ENCODE data around the gene PPP3R2. TPM values are rescaled to one million over a fixed set of nuclear protein-coding genes. Genes with fewer than 3 reads are reported as not detected.
"Not testable (repeated sequence)": the region's sequence is repeated elsewhere in the genome, so short reads cannot be mapped to it uniquely, and the experiment has no call there.

The PPP3R2 gene
- total RNA-seq, 2 donors from 2014 or later, result not detected

DNA sequence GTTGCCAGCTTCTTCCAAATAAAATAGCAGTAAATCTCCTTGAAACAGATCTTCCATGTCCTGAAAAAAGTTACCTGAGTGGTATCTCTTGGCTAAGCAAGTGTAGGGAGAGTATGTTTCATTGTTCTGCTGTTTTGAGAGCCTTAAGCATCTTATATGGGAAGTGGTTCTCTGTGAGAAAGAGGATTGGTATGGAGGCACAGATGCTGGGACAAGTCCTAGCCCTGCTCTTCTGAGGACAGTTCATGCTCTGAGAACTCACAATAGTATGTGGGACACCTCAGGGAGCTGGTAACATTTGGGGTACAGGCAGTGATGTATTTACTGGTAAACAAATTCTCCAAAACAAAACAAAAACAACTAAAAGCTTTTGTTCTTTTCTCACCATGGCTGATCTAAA lies 2.0 kb downstream of the PPP3R2 start:
- Histone ChIP-seq H3K4me3 (ENCODE audit: low read length) (no peak overlapping the region), H3K27me3 (ENCODE audit: control insufficient read depth, insufficient read depth, low read length, poor library complexity, severe bottlenecking) (no peaks in the 10 kb centered on the region), H3K36me3 (ENCODE audit: control insufficient read depth, insufficient read depth, low read length) (no peaks in the 10 kb centered on the region), H3K4me1 (ENCODE audit: control insufficient read depth, insufficient read depth, low read length) (no peaks in the 10 kb centered on the region), H3K9ac (ENCODE audit: extremely low read depth, low read length, poor library complexity, severe bottlenecking) (no peak overlapping the region), H3K27ac (ENCODE audit: low read depth, low read length) (no peak overlapping the region), H3K9me3 (ENCODE audit: control insufficient read depth, low read length) (no peaks in the 10 kb centered on the region)
- Mint-ChIP-seq H3K27ac (no peak overlapping the region), H3K4me1 (no peaks in the 10 kb centered on the region), H3K9me3 (no peaks in the 10 kb centered on the region), H3K27me3 (ENCODE audit: insufficient read depth) (peaks cover 6% of the 10 kb centered on the region), H3K36me3 (ENCODE audit: low read depth) (no peaks in the 10 kb centered on the region), H3K4me3 (no peak overlapping the region)
- DNase-seq, result no peak
- TF ChIP-seq, protein P1, sequence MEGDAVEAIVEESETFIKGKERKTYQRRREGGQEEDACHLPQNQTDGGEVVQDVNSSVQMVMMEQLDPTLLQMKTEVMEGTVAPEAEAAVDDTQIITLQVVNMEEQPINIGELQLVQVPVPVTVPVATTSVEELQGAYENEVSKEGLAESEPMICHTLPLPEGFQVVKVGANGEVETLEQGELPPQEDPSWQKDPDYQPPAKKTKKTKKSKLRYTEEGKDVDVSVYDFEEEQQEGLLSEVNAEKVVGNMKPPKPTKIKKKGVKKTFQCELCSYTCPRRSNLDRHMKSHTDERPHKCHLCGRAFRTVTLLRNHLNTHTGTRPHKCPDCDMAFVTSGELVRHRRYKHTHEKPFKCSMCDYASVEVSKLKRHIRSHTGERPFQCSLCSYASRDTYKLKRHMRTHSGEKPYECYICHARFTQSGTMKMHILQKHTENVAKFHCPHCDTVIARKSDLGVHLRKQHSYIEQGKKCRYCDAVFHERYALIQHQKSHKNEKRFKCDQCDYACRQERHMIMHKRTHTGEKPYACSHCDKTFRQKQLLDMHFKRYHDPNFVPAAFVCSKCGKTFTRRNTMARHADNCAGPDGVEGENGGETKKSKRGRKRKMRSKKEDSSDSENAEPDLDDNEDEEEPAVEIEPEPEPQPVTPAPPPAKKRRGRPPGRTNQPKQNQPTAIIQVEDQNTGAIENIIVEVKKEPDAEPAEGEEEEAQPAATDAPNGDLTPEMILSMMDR (conservative IDR thresholded peaks at IDR 0.05), result no peak

DNA sequence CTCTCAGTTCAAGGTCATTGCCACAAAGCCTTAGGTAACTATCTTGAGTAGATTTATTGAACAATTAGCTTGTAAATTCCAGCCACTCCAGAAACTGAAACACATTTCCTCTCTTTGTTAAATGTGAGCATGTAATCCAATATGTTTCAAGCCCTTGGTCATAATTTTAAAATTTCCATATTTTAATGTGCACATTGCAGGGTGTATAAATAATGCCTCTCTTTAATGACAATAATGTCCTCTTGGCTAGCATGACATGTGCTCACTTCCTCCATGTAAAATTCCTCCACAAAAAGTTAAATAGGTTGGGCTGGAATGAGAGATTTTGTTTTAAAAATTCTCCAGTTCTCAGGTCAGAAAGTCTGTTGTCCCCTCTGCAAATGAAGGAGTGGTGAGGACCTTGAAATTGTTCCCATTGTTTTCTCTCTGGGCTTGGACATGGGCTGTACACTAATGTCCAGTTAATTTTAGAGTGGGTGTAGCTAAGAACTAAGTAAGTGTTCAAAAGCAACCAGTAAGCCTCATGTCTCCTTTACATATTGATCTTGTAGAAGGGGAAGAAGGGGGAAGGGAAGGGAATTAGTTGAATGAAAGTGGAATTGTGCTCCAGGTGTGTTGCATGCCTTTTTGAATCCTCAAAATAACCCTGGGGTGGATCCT lies 2.9 kb downstream of the PPP3R2 start:
- no peak overlapping the region for H3K9ac ChIP-seq (ENCODE audit: extremely low read depth, low read length, poor library complexity, severe bottlenecking)
- H3K9me3 ChIP-seq (ENCODE audit: control insufficient read depth, low read length), result no peaks in the 10 kb centered on the region
- Mint-ChIP-seq H3K27me3 (ENCODE audit: insufficient read depth) (peaks cover 6% of the 10 kb centered on the region), H3K4me3 (no peak overlapping the region), H3K36me3 (ENCODE audit: low read depth) (no peaks in the 10 kb centered on the region), H3K4me1 (no peaks in the 10 kb centered on the region), H3K27ac (no peak overlapping the region), H3K9me3 (no peaks in the 10 kb centered on the region)
- TF ChIP-seq, protein P1 (conservative IDR thresholded peaks at IDR 0.05), result no peak
- no peaks in the 10 kb centered on the region for H3K4me1 ChIP-seq (ENCODE audit: control insufficient read depth, insufficient read depth, low read length)
- H3K4me3 ChIP-seq (ENCODE audit: low read length), result no peak overlapping the region
- H3K27me3 ChIP-seq (ENCODE audit: control insufficient read depth, insufficient read depth, low read length, poor library complexity, severe bottlenecking), result no peaks in the 10 kb centered on the region
- no peak for DNase-seq
- H3K27ac ChIP-seq (ENCODE audit: low read depth, low read length), result no peak overlapping the region
- no peaks in the 10 kb centered on the region for H3K36me3 ChIP-seq (ENCODE audit: control insufficient read depth, insufficient read depth, low read length)

DNA sequence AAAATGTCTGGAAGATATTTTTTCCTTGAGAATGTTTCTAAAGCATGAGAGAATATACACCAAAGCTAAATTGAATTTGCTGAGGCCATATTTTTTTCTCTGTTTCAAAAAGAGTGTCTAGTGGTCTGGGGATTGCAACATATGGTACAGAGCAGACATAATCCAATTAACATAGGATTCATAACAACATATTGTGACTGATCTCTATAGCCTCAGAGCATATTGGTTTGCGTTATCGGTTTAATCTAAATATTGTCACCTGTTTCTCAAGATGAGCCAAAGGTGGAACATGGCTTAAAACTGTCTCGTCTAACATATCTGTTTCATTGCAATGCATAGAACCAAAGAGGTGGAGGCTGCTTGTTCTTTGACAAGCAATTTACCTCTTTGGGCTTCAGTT lies 3.9 kb downstream of the PPP3R2 start:
- 97 to 100% methylated on average over 3 of the region's 3 CpGs for WGBS, 2 experiments (ENCODE audit: insufficient coverage in 1 of 2, insufficient read length in 1 of 2)
- no peak overlapping the region for H3K9ac ChIP-seq (ENCODE audit: extremely low read depth, low read length, poor library complexity, severe bottlenecking)
- TF ChIP-seq, protein P1 (conservative IDR thresholded peaks at IDR 0.05), result no peak

GRCh38 chr9:101590074-101590473 lies 4.7 kb downstream of the PPP3R2 start:
- H3K36me3 ChIP-seq (ENCODE audit: control insufficient read depth, insufficient read depth, low read length); H3K4me3 ChIP-seq (ENCODE audit: low read length); H3K4me1 Mint-ChIP-seq: not testable (repeated sequence)

More for the DNA sequence above, 3.9 kb downstream of the PPP3R2 start:
- DNase-seq, result no peak
- H3K4me1 Mint-ChIP-seq, result no peaks in the 10 kb centered on the region
- H3K9me3 ChIP-seq (ENCODE audit: control insufficient read depth, low read length), result no peaks in the 10 kb centered on the region
- no peaks in the 10 kb centered on the region for H3K36me3 ChIP-seq (ENCODE audit: control insufficient read depth, insufficient read depth, low read length)
- no peaks in the 10 kb centered on the region for H3K36me3 Mint-ChIP-seq (ENCODE audit: low read depth)
- no peak overlapping the region for H3K4me3 ChIP-seq (ENCODE audit: low read length)
- no peak overlapping the region for H3K4me3 Mint-ChIP-seq
- no peaks in the 10 kb centered on the region for H3K27me3 ChIP-seq (ENCODE audit: control insufficient read depth, insufficient read depth, low read length, poor library complexity, severe bottlenecking)
- no peak overlapping the region for H3K27ac ChIP-seq (ENCODE audit: low read depth, low read length)
- H3K27me3 Mint-ChIP-seq (ENCODE audit: insufficient read depth), result peaks cover 6% of the 10 kb centered on the region
- no peaks in the 10 kb centered on the region for H3K9me3 Mint-ChIP-seq
- H3K4me1 ChIP-seq (ENCODE audit: control insufficient read depth, insufficient read depth, low read length), result no peaks in the 10 kb centered on the region
- H3K27ac Mint-ChIP-seq, result no peak overlapping the region

More at GRCh38 chr9:101590074-101590473, 4.7 kb downstream of the PPP3R2 start:
- not testable (repeated sequence) for H3K4me1 ChIP-seq (ENCODE audit: control insufficient read depth, insufficient read depth, low read length); H3K9me3 Mint-ChIP-seq; H3K36me3 Mint-ChIP-seq (ENCODE audit: low read depth); DNase-seq; H3K27me3 Mint-ChIP-seq (ENCODE audit: insufficient read depth); H3K27me3 ChIP-seq (ENCODE audit: control insufficient read depth, insufficient read depth, low read length, poor library complexity, severe bottlenecking); H3K9me3 ChIP-seq (ENCODE audit: control insufficient read depth, low read length); H3K27ac ChIP-seq (ENCODE audit: low read depth, low read length); H3K9ac ChIP-seq (ENCODE audit: extremely low read depth, low read length, poor library complexity, severe bottlenecking); H3K4me3 Mint-ChIP-seq; H3K27ac Mint-ChIP-seq
- 92 to 100% methylated on average over 1 to 6 of the region's 6 CpGs for WGBS, 2 experiments (ENCODE audit: insufficient coverage in 1 of 2, insufficient read length in 1 of 2)

All from endodermal cell (in vitro differentiated cells).